Neural cell (in vitro differentiated cells): Measurements from ENCODE around the gene PGF.
"Not testable (repeated sequence)": the region's sequence is repeated elsewhere in the genome, so short reads cannot be mapped to it uniquely, and the experiment has no call there.

Experiments used
- EP300 ChIP-seq: fragments of 450-650 bp; conservative IDR thresholded peaks from 2 replicates; pipeline ENCODE4 v1.6.1; 2014; ENCODE audit warnings: antibody characterized with exemption, mild to moderate bottlenecking, moderate library complexity; ENCODE audit not compliant: poor library complexity, severe bottlenecking
- EZH2 ChIP-seq: fragments of 200-600, 300-800 bp; shearing (Covaris generic), sonication (generic); IDR thresholded peaks from 2 replicates; pipeline ENCODE4 v1.6.1; 2014; ENCODE audit warnings: antibody characterized with exemption, low read length, borderline replicate concordance, mild to moderate bottlenecking; ENCODE audit not compliant: insufficient read depth, poor library complexity, severe bottlenecking
- SMC3 ChIP-seq: fragments of 450-650 bp; conservative IDR thresholded peaks from 2 replicates; pipeline ENCODE4 v1.6.1; 2014; ENCODE audit warnings: antibody characterized with exemption, mild to moderate bottlenecking, moderate library complexity; ENCODE audit not compliant: poor library complexity
- TAF1 ChIP-seq: IDR thresholded peaks from 2 replicates; pipeline ENCODE4 v1.6.1; 2012; ENCODE audit warnings: low read depth
- TF ChIP-seq, protein P1 (sequence below): fragments of 450-650 bp; IDR thresholded peaks from 2 replicates; pipeline ENCODE4 v1.5.1; 2014; ENCODE audit warnings: antibody characterized with exemption, mild to moderate bottlenecking, moderate library complexity; ENCODE audit not compliant: poor library complexity, severe bottlenecking
- TF ChIP-seq, protein P2 (sequence below): IDR thresholded peaks from 2 replicates; pipeline ENCODE4 v1.6.1; 2012; ENCODE audit warnings: borderline replicate concordance

DNA sequence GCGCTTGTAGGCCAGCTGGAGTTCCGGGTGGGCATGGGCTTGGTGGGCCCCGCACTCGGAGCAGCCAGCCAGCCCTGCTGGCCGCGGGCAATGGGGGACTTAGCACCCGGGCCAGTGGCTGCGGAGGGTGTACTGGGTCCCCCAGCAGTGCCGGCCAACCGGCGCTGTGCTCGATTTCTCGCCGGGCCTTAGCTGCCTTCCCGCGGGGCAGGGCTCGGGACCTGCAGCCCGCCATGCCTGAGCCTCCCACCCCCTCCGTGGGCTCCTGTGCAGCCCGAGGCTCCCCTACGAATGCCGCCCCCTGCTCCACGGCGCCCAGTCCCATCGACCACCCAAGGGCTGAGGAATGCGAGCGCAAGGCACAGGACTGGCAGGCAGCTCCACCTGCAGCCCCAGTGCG, 38.8 kb upstream of the PGF start:
- TF ChIP-seq, protein P1, sequence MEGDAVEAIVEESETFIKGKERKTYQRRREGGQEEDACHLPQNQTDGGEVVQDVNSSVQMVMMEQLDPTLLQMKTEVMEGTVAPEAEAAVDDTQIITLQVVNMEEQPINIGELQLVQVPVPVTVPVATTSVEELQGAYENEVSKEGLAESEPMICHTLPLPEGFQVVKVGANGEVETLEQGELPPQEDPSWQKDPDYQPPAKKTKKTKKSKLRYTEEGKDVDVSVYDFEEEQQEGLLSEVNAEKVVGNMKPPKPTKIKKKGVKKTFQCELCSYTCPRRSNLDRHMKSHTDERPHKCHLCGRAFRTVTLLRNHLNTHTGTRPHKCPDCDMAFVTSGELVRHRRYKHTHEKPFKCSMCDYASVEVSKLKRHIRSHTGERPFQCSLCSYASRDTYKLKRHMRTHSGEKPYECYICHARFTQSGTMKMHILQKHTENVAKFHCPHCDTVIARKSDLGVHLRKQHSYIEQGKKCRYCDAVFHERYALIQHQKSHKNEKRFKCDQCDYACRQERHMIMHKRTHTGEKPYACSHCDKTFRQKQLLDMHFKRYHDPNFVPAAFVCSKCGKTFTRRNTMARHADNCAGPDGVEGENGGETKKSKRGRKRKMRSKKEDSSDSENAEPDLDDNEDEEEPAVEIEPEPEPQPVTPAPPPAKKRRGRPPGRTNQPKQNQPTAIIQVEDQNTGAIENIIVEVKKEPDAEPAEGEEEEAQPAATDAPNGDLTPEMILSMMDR, result not testable (repeated sequence)
- not testable (repeated sequence) for TF ChIP-seq TAF1, EZH2, SMC3, EP300
- TF ChIP-seq, protein P2, sequence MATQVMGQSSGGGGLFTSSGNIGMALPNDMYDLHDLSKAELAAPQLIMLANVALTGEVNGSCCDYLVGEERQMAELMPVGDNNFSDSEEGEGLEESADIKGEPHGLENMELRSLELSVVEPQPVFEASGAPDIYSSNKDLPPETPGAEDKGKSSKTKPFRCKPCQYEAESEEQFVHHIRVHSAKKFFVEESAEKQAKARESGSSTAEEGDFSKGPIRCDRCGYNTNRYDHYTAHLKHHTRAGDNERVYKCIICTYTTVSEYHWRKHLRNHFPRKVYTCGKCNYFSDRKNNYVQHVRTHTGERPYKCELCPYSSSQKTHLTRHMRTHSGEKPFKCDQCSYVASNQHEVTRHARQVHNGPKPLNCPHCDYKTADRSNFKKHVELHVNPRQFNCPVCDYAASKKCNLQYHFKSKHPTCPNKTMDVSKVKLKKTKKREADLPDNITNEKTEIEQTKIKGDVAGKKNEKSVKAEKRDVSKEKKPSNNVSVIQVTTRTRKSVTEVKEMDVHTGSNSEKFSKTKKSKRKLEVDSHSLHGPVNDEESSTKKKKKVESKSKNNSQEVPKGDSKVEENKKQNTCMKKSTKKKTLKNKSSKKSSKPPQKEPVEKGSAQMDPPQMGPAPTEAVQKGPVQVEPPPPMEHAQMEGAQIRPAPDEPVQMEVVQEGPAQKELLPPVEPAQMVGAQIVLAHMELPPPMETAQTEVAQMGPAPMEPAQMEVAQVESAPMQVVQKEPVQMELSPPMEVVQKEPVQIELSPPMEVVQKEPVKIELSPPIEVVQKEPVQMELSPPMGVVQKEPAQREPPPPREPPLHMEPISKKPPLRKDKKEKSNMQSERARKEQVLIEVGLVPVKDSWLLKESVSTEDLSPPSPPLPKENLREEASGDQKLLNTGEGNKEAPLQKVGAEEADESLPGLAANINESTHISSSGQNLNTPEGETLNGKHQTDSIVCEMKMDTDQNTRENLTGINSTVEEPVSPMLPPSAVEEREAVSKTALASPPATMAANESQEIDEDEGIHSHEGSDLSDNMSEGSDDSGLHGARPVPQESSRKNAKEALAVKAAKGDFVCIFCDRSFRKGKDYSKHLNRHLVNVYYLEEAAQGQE, result not testable (repeated sequence)
